A549 treated with RU486 at 1 μM for 4 hours (cell line): Measurements from ENCODE around the gene MAP3K7CL. TPM values are rescaled to one million over a fixed set of nuclear protein-coding genes. Genes with fewer than 3 reads are reported as not detected.

ENCODE experiments used
- total RNA-seq: library from RNA; stranded (reverse); fragments of 200-300 nt; extraction: Qiagen RNA extraction; gene quantifications from 5 replicates; pipeline ENCODE4 v1.2.3, GENCODE V29; 2022; ENCODE audit warnings: low read depth

The MAP3K7CL gene, protein sequence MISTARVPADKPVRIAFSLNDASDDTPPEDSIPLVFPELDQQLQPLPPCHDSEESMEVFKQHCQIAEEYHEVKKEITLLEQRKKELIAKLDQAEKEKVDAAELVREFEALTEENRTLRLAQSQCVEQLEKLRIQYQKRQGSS
- 1.5 to 2.7 TPM (median 1.9 TPM) in 5 replicates for total RNA-seq

DNA sequence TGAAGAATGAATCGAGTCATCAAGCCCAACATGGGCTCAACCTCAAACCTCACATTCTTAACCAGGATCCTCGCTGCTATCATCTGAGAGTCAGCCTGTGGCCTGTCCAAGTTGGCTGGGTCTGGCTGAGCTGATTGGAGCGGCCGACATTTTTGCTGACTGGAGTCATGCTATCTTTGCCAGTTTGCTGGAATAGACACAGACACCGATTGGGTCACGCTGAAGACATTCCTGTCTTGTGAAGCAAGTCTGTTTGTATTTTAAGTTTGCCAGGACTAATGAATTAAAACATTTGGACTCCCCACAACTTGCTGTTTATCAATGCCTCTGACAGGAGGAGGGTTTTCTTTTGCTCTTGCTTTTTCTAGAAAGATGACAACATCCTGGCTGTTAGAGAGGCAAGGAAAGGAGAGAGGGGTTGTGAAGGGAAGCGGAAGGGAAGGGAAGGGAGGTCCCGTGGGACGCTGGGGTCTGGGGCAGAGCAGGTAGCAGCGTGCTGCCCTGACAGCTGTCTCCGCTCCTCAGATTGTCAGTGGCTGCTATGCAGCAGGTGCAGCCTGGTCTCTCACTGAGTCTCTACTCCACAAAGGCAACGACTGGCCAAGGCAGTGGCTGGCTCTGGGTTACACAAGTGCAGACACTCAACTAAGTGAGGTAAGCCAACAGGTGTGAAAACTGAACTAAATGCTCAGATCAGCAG, at the start of gene MAP3K7CL:
Gene MAP3K7CL, plus strand, starts transcription at position 375 of the 700 bp plus-strand sequence. CDS start 2,701 bp downstream, outside the sequence.

Other genes starting within 250 kb of the MAP3K7CL start
- gene LTN1, start 137.8 kb upstream of the MAP3K7CL start, total RNA-seq, result 2.3 to 7.0 TPM (median 6.8 TPM) in 5 replicates
- gene RWDD2B, start 111.3 kb upstream of the MAP3K7CL start, total RNA-seq, result 9.9 to 11.4 TPM (median 11.0 TPM) in 5 replicates
- gene USP16, start 106.0 kb upstream of the MAP3K7CL start, total RNA-seq, result 14.2 to 29.3 TPM (median 22.6 TPM) in 5 replicates
- 162 to 211 TPM (median 180 TPM) in 5 replicates for gene CCT8, start 57.0 kb upstream of the MAP3K7CL start, total RNA-seq
- gene BACH1, start 168.3 kb downstream of the MAP3K7CL start, total RNA-seq, result 3.3 to 7.8 TPM (median 7.8 TPM) in 5 replicates